ENCODE data around the gene RBM33.

The RBM33 gene

DNA sequence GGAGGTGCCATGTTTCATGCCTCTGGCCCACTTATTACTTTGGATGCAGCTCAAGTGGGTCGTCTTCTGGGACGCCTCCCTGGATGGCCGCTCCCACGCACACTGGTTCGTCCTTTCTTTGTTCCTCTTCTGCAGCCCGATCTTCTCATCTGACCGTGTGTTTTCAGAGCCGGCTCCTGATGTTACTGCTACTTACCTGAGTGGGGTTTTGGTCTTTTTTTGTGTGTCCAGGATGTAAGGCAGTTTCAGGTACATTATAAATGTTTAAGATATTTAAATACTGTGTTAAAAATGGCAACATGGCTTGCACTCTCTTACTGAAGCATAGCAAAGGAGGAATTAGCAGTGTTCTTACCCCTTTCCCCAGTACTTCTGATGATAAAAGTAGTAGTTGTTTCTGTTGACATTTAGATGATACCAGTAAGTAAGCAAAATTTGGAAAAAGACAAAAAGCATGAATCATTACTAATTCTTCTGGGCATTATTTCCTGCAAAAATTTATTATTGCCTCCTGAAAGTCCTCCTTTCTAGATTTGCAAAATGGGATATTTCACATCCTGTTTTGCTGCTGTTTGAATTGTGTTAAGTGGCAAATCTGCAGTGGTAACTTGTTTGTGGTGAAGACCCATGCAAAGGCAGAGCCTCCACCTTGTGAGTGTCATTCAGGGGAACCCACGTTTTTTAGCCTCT, 108.4 kb downstream of the RBM33 start:
- DNase-seq, result no peak

- no peak for DNase-seq
These were observed 109.0 kb downstream of the RBM33 start for GRCh38 chr7:155753446-155753965.

DNA sequence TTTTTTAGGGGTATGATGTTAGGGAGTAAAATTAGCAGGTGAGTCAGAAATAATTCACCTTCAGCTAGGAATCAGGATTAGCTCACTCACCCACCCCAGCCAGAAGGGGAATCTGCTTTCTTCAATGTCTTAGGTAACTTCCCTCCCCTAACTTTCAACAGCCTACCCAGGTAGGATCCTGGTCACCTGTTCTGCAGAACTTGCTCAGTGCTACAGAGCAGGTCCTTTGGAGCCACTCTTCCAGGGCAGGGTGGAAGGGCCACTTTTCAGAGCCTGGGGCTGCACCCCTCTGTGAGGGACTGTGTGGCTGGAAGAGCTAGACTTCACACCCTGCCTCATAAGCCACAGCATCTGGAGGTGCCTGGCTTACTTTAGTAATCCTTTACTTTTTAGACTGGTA, 109.7 kb downstream of the RBM33 start:
- no peak for DNase-seq

DNA sequence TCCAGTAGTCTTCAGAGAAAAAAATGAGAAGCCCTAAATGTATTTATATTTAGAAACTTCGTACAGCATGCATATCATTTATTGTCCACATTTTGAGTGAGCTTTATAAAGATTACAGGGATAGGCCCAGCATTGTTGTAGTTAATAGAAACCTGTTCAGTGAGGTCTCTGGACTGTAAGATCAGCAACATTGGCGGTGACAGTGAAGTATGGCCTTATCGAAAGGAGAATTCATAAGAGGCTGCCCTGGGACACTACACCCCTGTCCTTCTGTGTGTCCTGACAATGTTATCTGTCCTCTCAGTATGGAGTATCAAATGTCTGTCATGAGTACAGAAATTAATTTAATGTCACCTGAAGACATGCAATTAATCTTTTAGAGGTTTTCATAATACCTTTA, 110.6 kb downstream of the RBM33 start:
- DNase-seq, result no peak

- no peak for DNase-seq
These were observed 111.9 kb downstream of the RBM33 start for GRCh38 chr7:155756322-155756721.

DNA sequence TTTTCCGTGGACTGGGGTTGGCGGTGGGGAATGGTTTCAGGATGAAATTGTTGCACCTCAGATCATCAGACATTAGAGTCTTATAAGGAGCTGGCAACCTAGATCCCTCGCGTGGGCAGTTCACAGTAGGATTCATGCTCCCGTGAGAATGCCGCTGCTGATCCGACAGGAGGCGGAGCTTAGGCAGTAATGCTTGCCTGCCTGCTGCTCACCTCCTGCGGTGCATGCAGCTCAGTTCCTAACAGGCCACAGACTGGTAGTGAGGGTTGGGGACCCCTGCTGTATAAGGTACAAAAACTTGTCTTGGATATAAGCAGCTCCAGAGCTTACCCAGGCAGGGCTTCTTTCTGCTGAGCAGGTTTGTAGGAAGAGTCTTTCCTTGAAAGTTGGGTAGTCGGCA, 113.9 kb downstream of the RBM33 start:
- no peak for DNase-seq

DNA sequence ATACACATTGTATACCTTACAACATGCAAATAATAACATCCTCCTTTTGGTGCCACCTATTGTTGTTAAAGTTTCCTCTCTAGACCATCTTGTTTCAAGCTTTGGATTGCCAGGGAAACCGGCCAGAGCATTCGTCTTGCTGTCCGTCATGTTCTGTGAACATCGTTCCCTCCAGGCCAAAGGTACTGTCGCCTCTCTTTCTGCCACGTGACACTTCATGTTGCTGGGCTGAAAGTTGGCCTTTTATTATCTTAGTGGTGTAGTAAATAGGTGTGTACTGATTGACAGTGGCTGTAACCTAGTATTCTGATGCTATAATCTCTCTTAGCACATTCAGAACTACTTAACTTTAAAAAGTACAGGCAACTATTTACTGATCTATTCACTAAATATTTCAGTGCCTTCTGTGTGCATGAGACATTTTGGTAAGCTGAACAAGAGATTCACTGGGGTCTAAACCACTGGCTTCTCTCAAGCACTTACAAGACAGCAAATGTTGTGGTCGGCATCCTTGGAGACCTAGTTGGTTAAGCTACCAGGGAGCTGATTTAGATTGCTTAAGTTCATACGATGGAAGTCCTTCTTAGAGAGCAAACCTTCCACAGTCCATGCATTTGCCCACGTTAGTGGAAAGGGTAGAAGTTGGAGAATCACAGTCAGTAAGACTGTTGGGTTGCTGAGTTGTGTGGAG, 115.4 kb downstream of the RBM33 start:
- DNase-seq, result no peak

DNA sequence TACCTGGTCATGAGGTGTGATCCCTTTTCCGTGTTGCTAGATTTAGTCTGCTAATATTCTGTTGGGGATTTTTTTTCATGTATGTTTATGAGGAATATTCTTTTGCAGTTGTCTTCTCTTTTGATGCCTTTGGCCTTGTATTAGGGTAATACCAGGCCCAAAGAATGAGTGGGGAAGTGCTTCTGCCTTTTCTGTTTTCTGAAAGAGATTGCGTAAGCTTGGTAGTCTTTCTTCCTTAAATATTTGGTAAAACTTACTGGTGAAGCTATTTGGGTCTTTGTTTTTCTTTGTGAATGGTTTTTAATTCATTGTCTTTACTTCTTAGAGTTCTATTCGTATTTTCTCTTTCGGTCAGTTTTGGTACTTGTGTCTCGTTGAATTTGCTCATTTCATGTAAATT, 116.7 kb downstream of the RBM33 start:
- DNase-seq, result no peak

- no peak for DNase-seq
These were observed 117.6 kb downstream of the RBM33 start for GRCh38 chr7:155762036-155762435.

- no peak for DNase-seq
These were observed 118.2 kb downstream of the RBM33 start for GRCh38 chr7:155762655-155763054.

DNA sequence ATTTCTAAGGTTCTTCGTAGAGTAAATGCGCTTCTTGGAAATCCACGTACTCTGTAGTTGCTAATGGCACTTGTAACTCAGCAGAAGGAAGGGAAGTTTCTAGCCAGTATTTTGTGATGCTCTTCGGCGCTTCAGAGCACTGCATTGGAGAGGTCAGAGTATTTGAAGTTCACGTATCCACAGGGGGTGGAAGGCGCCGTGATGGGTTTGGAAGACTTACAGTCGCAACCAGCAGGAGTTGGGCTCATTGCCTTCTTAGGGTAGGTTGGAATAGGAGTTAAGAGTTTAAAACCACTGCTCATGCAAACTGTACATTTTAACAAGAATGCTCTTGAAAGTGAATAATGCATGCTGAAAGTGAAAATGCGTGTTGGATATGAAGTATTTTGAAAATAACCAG, 118.7 kb downstream of the RBM33 start:
- no peak for DNase-seq

GRCh38 chr7:155763691-155764437, 119.4 kb downstream of the RBM33 start:
- peak; percentile 77 for DNase-seq

DNA sequence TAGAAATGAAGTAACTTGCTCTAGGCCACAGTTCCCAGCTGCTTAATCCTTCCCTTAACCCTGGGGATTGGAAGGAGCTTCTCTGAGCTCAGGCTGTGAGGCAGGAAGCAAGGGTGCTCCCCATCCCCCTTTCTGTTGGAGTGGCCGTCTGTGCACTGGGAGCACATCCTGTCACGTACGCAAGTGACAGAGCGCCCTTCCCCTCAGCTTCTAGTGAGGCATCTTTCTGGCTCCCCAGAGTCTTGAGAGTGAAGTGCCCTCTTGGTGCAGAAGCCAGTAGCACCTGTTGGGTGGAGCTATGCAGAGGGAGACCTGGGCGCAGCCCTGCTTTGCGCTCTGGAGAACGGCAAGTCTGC, 120.0 kb downstream of the RBM33 start:
- DNase-seq, result no peak

DNA sequence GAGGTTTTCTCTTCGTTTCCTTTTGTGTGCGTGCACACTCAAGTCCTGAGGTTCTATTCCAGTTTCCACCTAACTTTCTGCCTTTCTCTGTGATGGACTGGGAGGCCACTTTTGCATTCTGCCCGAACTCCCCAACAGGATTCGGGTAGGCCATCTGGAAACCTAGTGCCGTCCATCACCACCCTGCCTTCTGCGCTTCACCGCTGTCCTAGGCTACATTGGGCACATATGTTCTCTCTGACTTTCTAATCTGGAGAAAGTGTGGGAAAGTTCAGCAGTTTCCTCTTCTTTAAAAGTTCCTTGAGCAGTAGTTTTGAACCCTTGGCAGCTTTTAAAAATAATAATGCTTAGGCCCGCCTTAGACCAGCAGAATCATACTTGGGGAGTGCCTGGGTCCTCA, 121.0 kb downstream of the RBM33 start:
- DNase-seq, result no peak

GRCh38 chr7:155766386-155766785, 121.9 kb downstream of the RBM33 start:
- DNase-seq, result no peak

- no peak for DNase-seq
These were observed 122.8 kb downstream of the RBM33 start for GRCh38 chr7:155766966-155767916.

DNA sequence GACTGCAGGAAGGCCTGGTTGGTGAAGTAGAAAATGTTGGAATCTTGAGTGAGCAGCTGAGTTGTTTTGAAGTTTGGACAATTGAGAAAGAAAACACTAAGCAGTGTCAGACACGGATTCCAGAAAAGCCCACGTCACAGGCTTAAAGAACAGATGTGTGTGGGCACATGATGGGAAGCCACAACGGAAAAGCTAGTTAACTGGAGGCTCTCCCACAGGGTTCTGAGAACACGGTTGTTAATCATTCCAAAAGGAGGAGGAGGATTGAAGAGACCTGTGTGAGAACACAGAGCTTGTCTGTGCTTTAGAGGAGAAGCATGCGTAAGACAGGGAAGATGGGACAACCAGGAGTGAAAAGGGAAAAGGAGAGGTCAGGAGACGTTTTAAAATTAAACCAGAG, 125.2 kb downstream of the RBM33 start:
- DNase-seq, result peak; percentile 75

DNA sequence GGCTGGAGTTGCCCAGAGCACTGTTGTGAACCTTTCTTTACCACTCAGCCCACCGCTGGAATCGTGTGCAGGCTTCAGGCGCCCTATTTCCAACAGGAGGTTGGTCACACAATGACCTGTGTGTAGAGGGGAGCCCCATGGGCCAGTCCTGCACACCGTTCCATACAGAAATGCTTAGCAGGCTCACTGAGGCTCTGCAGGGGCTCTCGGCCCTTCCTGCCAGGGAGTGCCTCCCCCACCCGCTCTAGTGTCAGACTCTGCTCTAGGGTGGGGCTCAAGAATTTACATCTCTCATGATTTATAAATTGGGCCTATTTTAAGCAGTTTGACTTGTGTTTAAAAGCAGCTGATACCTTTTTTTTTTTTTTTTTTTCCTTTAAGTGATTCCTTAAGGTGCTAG, 125.8 kb downstream of the RBM33 start:
- DNase-seq, result no peak

DNA sequence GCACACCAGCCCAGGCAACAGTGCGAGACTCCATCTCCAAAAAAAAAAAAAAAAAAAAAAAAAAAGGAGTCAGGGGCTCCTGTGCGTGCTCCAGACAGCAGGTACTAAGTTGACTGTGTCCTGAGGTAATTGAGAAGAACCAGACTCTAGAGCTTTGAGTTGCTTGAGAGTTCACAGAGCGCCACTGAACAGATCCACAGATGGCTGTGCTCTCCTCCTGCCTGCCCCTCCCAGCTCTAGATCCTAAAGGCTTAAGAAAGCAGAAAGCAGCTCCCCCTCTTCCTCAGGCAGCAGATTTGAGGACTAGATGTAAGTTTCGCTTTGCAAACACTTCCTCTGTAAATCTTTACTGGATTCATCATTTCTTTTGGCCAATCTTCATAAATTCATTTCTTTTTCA, 129.1 kb downstream of the RBM33 start:
- no peak for DNase-seq

- no peak for DNase-seq
These were observed 130.5 kb downstream of the RBM33 start for GRCh38 chr7:155774947-155775346.

DNA sequence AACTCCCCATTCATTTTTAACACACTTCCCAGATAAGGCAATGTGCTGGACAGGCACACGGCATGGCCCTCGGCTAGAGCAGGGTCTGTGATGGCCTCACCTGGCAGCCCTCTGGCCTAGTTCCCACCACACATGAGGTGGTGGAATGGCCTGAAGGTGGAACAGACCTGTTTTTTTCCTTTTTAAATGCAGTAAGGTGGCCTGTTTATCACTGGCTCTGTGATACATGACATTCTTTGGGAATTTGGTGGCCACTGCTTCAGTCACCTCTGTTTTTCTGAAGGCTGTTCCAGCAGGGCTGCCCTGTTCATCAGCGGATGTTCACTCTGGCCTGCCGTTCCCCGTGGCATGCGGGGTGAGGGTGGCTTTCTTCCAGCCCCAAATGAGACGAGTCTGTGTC, 131.2 kb downstream of the RBM33 start:
- DNase-seq, result no peak

GRCh38 chr7:155776606-155777005, 132.1 kb downstream of the RBM33 start:
- DNase-seq, result no peak

- DNase-seq, result no peak
These were observed 133.9 kb downstream of the RBM33 start for GRCh38 chr7:155778349-155778748.

Data from fibroblast of skin of right quadriceps (primary cell).